ENCODE data around the gene UNC45B. TPM values are rescaled to one million over a fixed set of nuclear protein-coding genes. Genes with fewer than 3 reads are reported as not detected.

UNC45B gene, protein sequence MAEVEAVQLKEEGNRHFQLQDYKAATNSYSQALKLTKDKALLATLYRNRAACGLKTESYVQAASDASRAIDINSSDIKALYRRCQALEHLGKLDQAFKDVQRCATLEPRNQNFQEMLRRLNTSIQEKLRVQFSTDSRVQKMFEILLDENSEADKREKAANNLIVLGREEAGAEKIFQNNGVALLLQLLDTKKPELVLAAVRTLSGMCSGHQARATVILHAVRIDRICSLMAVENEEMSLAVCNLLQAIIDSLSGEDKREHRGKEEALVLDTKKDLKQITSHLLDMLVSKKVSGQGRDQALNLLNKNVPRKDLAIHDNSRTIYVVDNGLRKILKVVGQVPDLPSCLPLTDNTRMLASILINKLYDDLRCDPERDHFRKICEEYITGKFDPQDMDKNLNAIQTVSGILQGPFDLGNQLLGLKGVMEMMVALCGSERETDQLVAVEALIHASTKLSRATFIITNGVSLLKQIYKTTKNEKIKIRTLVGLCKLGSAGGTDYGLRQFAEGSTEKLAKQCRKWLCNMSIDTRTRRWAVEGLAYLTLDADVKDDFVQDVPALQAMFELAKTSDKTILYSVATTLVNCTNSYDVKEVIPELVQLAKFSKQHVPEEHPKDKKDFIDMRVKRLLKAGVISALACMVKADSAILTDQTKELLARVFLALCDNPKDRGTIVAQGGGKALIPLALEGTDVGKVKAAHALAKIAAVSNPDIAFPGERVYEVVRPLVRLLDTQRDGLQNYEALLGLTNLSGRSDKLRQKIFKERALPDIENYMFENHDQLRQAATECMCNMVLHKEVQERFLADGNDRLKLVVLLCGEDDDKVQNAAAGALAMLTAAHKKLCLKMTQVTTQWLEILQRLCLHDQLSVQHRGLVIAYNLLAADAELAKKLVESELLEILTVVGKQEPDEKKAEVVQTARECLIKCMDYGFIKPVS
- polyA plus RNA-seq (0.03 to 0.04 TPM in 2 of 3 replicates, not detected in the other), polyA minus RNA-seq (0.06 to 0.30 TPM in 2 of 3 replicates, not detected in the other)
- polyA plus RNA-seq (2011; ENCODE audit: low read depth), result 0.10 TPM
- polyA plus RNA-seq (2011; cell fraction: cytosol; rRNA removed), result 0.02 and 0.03 TPM in 2 replicates
- 0.11 and 0.15 TPM in 2 replicates for polyA plus RNA-seq (2011; cell fraction: nucleus; rRNA removed)
- polyA plus RNA-seq (2012; ENCODE audit: low replicate concordance), result 0.04 TPM in 1 of 2 replicates, not detected in the other
- not detected for polyA minus RNA-seq (2011; cell fraction: cytosol; rRNA and poly(A)+ RNA removed)
- not detected in 2 replicates for polyA minus RNA-seq (2011; cell fraction: nucleus; rRNA and poly(A)+ RNA removed)

DNA sequence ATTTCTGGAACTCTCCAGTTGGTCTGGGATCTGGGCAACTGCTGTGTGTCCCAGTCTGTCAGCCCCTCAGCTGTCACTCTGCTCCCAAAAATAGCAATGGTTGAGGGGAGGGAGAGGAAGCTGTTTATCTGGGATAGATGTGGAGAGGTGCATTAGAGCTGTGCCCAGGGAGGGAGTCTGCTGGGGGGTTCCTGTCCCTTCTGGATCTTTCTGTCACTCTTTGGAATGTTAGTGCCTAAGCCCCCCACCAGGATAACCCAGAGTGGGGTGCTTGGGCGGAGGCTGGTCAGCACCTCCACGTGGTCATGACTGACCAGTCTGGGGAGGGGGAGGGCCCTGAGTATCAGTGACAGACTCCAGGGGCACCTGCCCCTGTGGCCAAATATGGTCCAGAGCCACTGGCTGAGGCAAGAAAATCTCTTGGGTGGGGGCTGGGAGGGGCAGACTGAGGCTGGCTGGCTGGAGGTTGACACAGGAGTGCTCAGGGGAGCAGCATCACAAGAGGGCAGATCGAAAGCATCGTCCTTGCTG, at the start of gene UNC45B:
TSS of gene UNC45B (plus strand) at position 443 of the 531 bp plus-strand sequence. CDS start 447 bp downstream, outside the sequence.
- Histone ChIP-seq H3K4me3 (ENCODE audit: control insufficient read depth in 2 of 3, extremely low read depth in 1 of 3, insufficient read depth in 2 of 3, low read depth in 1 of 3, low read length in 3 of 3) (no peak within 1 kb of the TSS), H3K27me3 (ENCODE audit: control insufficient read depth, extremely low read depth, insufficient read depth, low read length) (peaks cover 5% of the 10 kb centered on the region), H3K79me2 (ENCODE audit: control insufficient read depth, insufficient read depth, low read length) (no peaks in the 10 kb centered on the region), H3K27ac (ENCODE audit: control insufficient read depth, insufficient read depth, low read length) (no peak within 1 kb of the TSS), H4K20me1 (ENCODE audit: control insufficient read depth, extremely low read depth, insufficient read depth, low read length) (no peaks in the 10 kb centered on the region), H3K4me2 (ENCODE audit: control insufficient read depth, extremely low read depth, insufficient read depth, low read depth, low read length) (no peak within 1 kb of the TSS), H3K9ac (ENCODE audit: control insufficient read depth, extremely low read depth, insufficient read depth, low read length) (no peak within 1 kb of the TSS), H3K4me1 (ENCODE audit: control insufficient read depth, extremely low read depth, insufficient read depth, low read length) (no peaks in the 10 kb centered on the region), H3K36me3 (ENCODE audit: control insufficient read depth in 2 of 2, extremely low read depth in 1 of 2, insufficient read depth in 2 of 2, low read length in 2 of 2) (no peaks in the 10 kb centered on the region), H3K9me3 (ENCODE audit: control insufficient read depth, low read depth, low read length) (no peaks in the 10 kb centered on the region), H2AFZ (ENCODE audit: control insufficient read depth, low read length) (no peak within 1 kb of the TSS), H3K9me1 (ENCODE audit: control insufficient read depth, extremely low read depth, insufficient read depth, low read length) (no peaks in the 10 kb centered on the region)
- dilution Hi-C loops (cut with MboI; ENCODE audit: extremely low pct_ligation_motif_present, low sequenced_read_pairs), result no loop called here
- DNase-seq (ENCODE audit: low read depth, low spot score) (no peak), FAIRE-seq (no peak)
- no peak for TF ChIP-seq EZH2 (IDR thresholded peaks at IDR 0.05; ENCODE audit: low read length)
- no peak for TF ChIP-seq CTCF (optimal IDR thresholded peaks at IDR 0.05 in 1 of 3, IDR thresholded peaks at IDR 0.05 in 1 of 3, conservative IDR thresholded peaks at IDR 0.05 in 1 of 3; ENCODE audit: extremely low read depth in 1 of 3, insufficient read depth in 2 of 3, low read length in 3 of 3)

DNA sequence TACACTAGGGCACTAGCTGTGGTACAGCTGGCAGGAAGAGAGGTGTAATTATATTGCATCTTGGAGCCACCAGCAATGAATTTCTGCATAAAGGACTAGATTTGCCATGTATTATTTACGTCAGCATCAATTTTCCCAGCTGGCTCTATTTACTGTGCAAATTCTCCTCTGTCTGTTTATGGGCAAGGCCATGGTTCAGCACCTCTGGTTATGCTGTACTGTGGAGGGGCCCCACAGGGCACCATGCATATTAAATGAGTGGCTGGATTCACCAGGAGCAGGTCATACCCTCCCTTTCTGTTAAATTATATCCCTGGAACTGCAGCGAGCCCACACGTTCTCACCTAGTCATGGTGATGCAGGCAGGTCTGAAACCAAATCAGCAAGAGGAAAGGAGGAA, 47.7 kb upstream of the UNC45B start:
- TF ChIP-seq EZH2 (IDR thresholded peaks at IDR 0.05; ENCODE audit: low read length) (no peak), CTCF (optimal IDR thresholded peaks at IDR 0.05 in 1 of 3, IDR thresholded peaks at IDR 0.05 in 1 of 3, conservative IDR thresholded peaks at IDR 0.05 in 1 of 3; ENCODE audit: extremely low read depth in 1 of 3, insufficient read depth in 2 of 3, low read length in 3 of 3) (no peak)
- H3K27ac ChIP-seq (ENCODE audit: control insufficient read depth, insufficient read depth, low read length), result no peak overlapping the region
- H3K9me1 ChIP-seq (ENCODE audit: control insufficient read depth, extremely low read depth, insufficient read depth, low read length), result no peaks in the 10 kb centered on the region
- H4K20me1 ChIP-seq (ENCODE audit: control insufficient read depth, extremely low read depth, insufficient read depth, low read length), result no peaks in the 10 kb centered on the region
- DNase-seq (ENCODE audit: low read depth, low spot score), result no peak
- dilution Hi-C loops (cut with MboI; ENCODE audit: extremely low pct_ligation_motif_present, low sequenced_read_pairs), result no loop called here
- H3K9ac ChIP-seq (ENCODE audit: control insufficient read depth, extremely low read depth, insufficient read depth, low read length), result no peak overlapping the region
- H3K9me3 ChIP-seq (ENCODE audit: control insufficient read depth, low read depth, low read length), result no peaks in the 10 kb centered on the region
- H2AFZ ChIP-seq (ENCODE audit: control insufficient read depth, low read length), result no peak overlapping the region
- H3K36me3 ChIP-seq (ENCODE audit: control insufficient read depth in 2 of 2, extremely low read depth in 1 of 2, insufficient read depth in 2 of 2, low read length in 2 of 2), result peaks cover 0 to 3% of the 10 kb centered on the region in 2 experiments
- H3K79me2 ChIP-seq (ENCODE audit: control insufficient read depth, insufficient read depth, low read length), result no peaks in the 10 kb centered on the region
- H3K4me1 ChIP-seq (ENCODE audit: control insufficient read depth, extremely low read depth, insufficient read depth, low read length), result peaks cover under 1% of the 10 kb centered on the region
- no peaks in the 10 kb centered on the region for H3K27me3 ChIP-seq (ENCODE audit: control insufficient read depth, extremely low read depth, insufficient read depth, low read length)
- H3K4me3 ChIP-seq (ENCODE audit: control insufficient read depth in 2 of 3, extremely low read depth in 1 of 3, insufficient read depth in 2 of 3, low read depth in 1 of 3, low read length in 3 of 3), result no peak overlapping the region
- FAIRE-seq, result no peak
- no peak overlapping the region for H3K4me2 ChIP-seq (ENCODE audit: control insufficient read depth, extremely low read depth, insufficient read depth, low read depth, low read length)
